ENCODE measurements around the gene RAD21L1.

GRCh38 chr20:1273366-1273765, 47.5 kb downstream of the RAD21L1 start:
- TF ChIP-seq EZH2 (IDR thresholded peaks at IDR 0.05; ENCODE audit: borderline replicate concordance) (no peak), CTCF (IDR thresholded peaks at IDR 0.05; ENCODE audit: poor library complexity) (no peak), EZH2phosphoT487 (IDR thresholded peaks at IDR 0.05; ENCODE audit: low read depth, severe bottlenecking, unreplicated experiment) (no peak)
